Motor neuron (in vitro differentiated cells): ENCODE results near the gene RALGPS2. TPM values are rescaled to one million over a fixed set of nuclear protein-coding genes. Genes with fewer than 3 reads are reported as not detected.
A peak's percentile ranks its signal among the peaks of the same experiment; 100 is the strongest.
"Not testable (repeated sequence)": the region's sequence is repeated elsewhere in the genome, so short reads cannot be mapped to it uniquely, and the experiment has no call there.

Experiments
- ATAC-seq, 8 experiments: fragments of 200-7000 bp; cut with Tn5 transposase; replicated peaks in 6 of 8; 2 replicates each; pipeline ENCODE4 v1.8.0; 2021; ENCODE audit warnings: mild to moderate bottlenecking in 8 of 8, moderate library complexity in 8 of 8
- H3K27ac ChIP-seq, 2 donors: fragments of 250-450 bp; sonication (Bioruptor Pico); 2 replicates each; pipeline ENCODE4 v1.9.0; 2021; ENCODE audit warnings: antibody characterized with exemption in 2 of 2, mild to moderate bottlenecking in 2 of 2, moderate library complexity in 1 of 2
- H3K4me1 ChIP-seq, 2 donors: fragments of 250-450 bp; sonication (Bioruptor Pico); replicated peaks in 1 of 2; 2 replicates each; pipeline ENCODE4 v1.6.1; 2021; ENCODE audit warnings: antibody characterized with exemption in 2 of 2, mild to moderate bottlenecking in 2 of 2, moderate library complexity in 1 of 2
- H3K4me3 ChIP-seq, 5 donors: fragments of 250-450 bp; sonication (Bioruptor Pico); 2 replicates each; pipeline ENCODE4 v1.9.0; 2021; ENCODE audit warnings: antibody characterized with exemption in 5 of 5, mild to moderate bottlenecking in 5 of 5, moderate library complexity in 4 of 5
- WGBS, 10 experiments: fragments of 450-650 bp; shearing (Covaris generic); methylation state at CpG; one replicate each; pipeline ENCODE4 v1.0.0; 2022; 5-methylcytosine and 5-hydroxymethylcytosine counted together
- in situ Hi-C, 9 experiments: fragments of 400-800 bp; cut with MboI; loops; one replicate each; pipeline ENCODE4 v1.15.0; 2021; ENCODE audit warnings: low sequenced_read_pairs in 9 of 9, low pct_unique_long_range_greater_than_20kb in 2 of 9; ENCODE audit not compliant: unreplicated experiment in 9 of 9
- total RNA-seq, 8 experiments: library from RNA; unstranded; fragments of 300-600 nt; gene quantifications; 2 replicates each; pipeline versions ENCODE4 v1.2.3 to v1.2.4, GENCODE V29; 2022

RALGPS2 gene
- total RNA-seq, 8 experiments from 2014 or later, result 1.5 to 48.2 (median 23.5) TPM

- H3K4me3 ChIP-seq, result no peak overlapping the region
- H3K4me1 ChIP-seq, result no peaks in the 10 kb centered on the region
- 54 to 100% (median 92%) methylated on average over 1 to 6 of the region's 6 CpGs for WGBS, 10 experiments
- H3K27ac ChIP-seq, result no peak overlapping the region
- in situ Hi-C loops, result no loop called here
- no peak for ATAC-seq
Observed at GRCh38 chr1:178798232-178798861, 73.3 kb downstream of the RALGPS2 start.

- no peaks in the 10 kb centered on the region for H3K4me1 ChIP-seq
- no peak overlapping the region for H3K27ac ChIP-seq
- 67 to 100% (median 90%) methylated on average over 1 to 3 of the region's 3 CpGs; no CpG with 5 or more reads in 1 of the 10 experiments for WGBS, 10 experiments
- in situ Hi-C loops, result no loop called here
- no peak overlapping the region for H3K4me3 ChIP-seq
- no peak for ATAC-seq
Observed at GRCh38 chr1:178802873-178803272, 77.8 kb downstream of the RALGPS2 start.

- WGBS, 10 experiments, result 78 to 100% (median 98%) methylated on average over 3 to 9 of the region's 9 CpGs
- Histone ChIP-seq H3K27ac (no peak overlapping the region), H3K4me3 (no peak overlapping the region), H3K4me1 (no peaks in the 10 kb centered on the region)
- in situ Hi-C loops, result no loop called here
- no peak for ATAC-seq
Observed at GRCh38 chr1:178806665-178807300, 81.7 kb downstream of the RALGPS2 start.

- peak in 1 of 8 experiments; percentile 94 for ATAC-seq
- H3K27ac ChIP-seq, result no peak overlapping the region
- H3K4me3 ChIP-seq, result no peak overlapping the region
- 4 to 100% (median 88%) methylated on average over 1 to 3 of the region's 3 CpGs for WGBS, 10 experiments
- H3K4me1 ChIP-seq, result no peaks in the 10 kb centered on the region
- in situ Hi-C loops, result no loop called here
Observed at GRCh38 chr1:178808529-178808928, 83.5 kb downstream of the RALGPS2 start.

GRCh38 chr1:178810585-178810984 lies 85.5 kb downstream of the RALGPS2 start:
- Histone ChIP-seq H3K4me3 (no peak overlapping the region), H3K27ac (no peak overlapping the region), H3K4me1 (no peaks in the 10 kb centered on the region)
- in situ Hi-C loops, result no loop called here
- ATAC-seq, result no peak

DNA sequence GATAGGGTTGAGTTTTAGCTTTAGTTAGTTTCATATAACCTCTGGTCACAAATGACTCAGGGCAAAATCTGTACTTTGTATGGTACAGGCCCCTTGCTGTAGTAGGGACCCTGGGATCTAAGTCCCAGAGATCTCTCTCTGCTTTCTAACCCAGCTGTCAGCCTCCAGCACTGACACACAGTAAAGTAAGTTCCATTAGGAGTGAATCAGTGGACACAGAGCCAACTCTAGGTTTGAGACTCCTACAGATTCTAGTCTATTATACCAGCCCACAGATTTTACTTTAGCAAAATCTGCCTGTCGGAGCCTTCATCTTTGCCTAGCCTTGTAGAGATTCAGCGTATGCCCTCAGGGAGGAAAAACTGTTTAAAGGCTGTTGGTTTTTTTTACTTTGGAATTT lies 93.4 kb downstream of the RALGPS2 start:
- no peak overlapping the region for H3K4me3 ChIP-seq
- in situ Hi-C loops, result no loop called here
- ATAC-seq, result no peak
- WGBS, 10 experiments, result 66 to 100% (median 93%) methylated on average over 2 of the region's 2 CpGs; no CpG with 5 or more reads in 2 of the 10 experiments
- no peak overlapping the region for H3K27ac ChIP-seq
- no peaks in the 10 kb centered on the region for H3K4me1 ChIP-seq

- WGBS, 10 experiments, result 57 to 100% (median 88%) methylated on average over 1 to 4 of the region's 4 CpGs; no CpG with 5 or more reads in 1 of the 10 experiments
- H3K4me1 ChIP-seq, result no peaks in the 10 kb centered on the region
- no peak overlapping the region for H3K4me3 ChIP-seq
- H3K27ac ChIP-seq, result no peak overlapping the region
- ATAC-seq, result no peak
- in situ Hi-C loops, result no loop called here
Observed at GRCh38 chr1:178819123-178819522, 94.1 kb downstream of the RALGPS2 start.

DNA sequence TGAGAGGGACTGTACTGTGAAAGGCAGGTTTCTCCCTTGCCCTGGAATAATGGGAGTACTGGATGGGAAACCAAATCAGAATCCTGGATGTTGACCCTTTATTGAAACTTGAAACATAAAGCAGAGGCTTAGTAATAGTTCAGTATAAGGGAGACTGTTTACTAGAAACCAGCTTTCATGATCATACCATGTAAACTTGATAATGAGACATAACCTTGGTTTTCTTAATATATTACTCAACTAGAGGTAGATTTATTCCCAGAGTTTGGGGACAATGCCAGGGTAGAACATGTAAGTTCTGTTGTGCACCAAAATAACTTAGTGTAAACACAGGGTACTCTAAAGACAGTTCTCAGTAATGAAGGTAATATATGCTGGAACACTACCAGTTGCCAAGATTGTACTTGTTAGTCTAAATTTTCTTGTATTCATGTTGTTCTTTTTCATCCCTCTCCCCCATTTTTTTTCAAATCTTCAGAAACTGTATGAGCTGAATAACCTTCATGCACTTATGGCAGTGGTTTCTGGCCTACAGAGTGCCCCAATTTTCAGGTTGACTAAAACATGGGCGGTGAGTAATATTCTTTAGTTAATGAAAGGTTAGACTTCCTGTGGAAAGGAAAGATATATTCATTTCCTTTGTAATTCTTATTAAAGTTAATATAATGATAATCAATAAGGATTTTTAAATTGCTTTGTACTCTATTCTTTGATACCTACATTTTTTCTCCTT lies 96.3 kb downstream of the RALGPS2 start:
- no peak for ATAC-seq
- in situ Hi-C loops, result no loop called here

GRCh38 chr1:178825167-178825566 lies 100.1 kb downstream of the RALGPS2 start:
- Histone ChIP-seq H3K4me3 (no peak overlapping the region), H3K27ac (no peak overlapping the region), H3K4me1 (no peaks in the 10 kb centered on the region)
- ATAC-seq, result no peak
- 0 to 100% (median 86%) methylated on average over 1 to 2 of the region's 2 CpGs; no CpG with 5 or more reads in 1 of the 10 experiments for WGBS, 10 experiments
- in situ Hi-C loops, result no loop called here

More for the DNA sequence above, 96.3 kb downstream of the RALGPS2 start:
- Histone ChIP-seq H3K27ac (no peak overlapping the region), H3K4me3 (no peak overlapping the region), H3K4me1 (no peaks in the 10 kb centered on the region)
- WGBS, 10 experiments, result 17 to 100% (median 100%) methylated on average over 1 of the region's 1 CpG

DNA sequence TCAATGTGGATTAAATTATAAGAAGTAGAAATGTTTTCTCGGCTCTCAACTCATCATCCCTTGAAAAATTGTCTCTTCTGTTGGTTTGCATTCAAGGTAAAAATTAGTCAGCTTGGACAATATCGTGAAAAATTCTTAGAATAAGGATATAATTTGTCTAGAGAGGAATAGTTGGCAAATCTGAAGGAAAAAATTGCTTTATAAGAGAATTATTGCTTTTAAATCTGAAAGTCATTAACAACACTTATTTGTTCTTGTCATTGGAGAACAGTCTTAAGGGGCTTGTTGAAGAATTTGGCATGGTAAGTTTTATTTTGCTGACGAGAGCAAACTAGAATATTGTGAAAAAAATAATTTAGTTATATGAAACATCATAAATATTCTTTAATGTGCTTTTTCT lies 119.4 kb downstream of the RALGPS2 start:
- Histone ChIP-seq H3K4me3 (no peak overlapping the region), H3K27ac (no peak overlapping the region), H3K4me1 (no peaks in the 10 kb centered on the region)
- ATAC-seq, result no peak
- in situ Hi-C loops, result no loop called here
- WGBS, 10 experiments, result 0 to 100% (median 92%) methylated on average over 3 of the region's 3 CpGs; no CpG with 5 or more reads in 1 of the 10 experiments

GRCh38 chr1:178846306-178846705 lies 121.3 kb downstream of the RALGPS2 start:
- Histone ChIP-seq H3K27ac (no peak overlapping the region), H3K4me3 (no peak overlapping the region), H3K4me1 (no peaks in the 10 kb centered on the region)
- in situ Hi-C loops, result no loop called here
- ATAC-seq, result no peak

DNA sequence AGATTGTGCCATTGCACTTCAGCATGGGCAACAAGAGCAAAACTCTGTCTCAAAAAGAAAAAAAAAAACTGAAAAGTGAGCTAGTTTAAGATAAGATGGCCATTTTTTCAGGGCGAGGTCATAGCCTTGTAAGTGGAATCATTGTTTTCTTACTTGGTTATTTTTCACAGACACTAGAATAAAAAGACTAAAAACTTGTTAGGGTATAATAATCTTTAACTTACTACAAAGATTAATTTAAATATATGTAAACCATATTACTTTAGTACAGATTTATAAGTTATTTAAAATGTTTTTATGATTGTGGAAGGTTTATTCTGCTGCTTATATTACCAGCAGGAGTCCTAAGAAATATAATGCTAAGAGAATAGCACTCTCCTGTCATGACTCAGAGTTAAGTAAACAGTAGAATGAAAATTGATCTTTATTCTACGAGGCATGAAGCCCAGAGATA lies 122.4 kb downstream of the RALGPS2 start:
- WGBS, 10 experiments, result 28 to 100% (median 63%) methylated on average over 1 to 2 of the region's 2 CpGs; no CpG with 5 or more reads in 2 of the 10 experiments
- no peaks in the 10 kb centered on the region for H3K4me1 ChIP-seq
- H3K27ac ChIP-seq, result no peak overlapping the region
- in situ Hi-C loops, result no loop called here
- ATAC-seq, result no peak
- no peak overlapping the region for H3K4me3 ChIP-seq

DNA sequence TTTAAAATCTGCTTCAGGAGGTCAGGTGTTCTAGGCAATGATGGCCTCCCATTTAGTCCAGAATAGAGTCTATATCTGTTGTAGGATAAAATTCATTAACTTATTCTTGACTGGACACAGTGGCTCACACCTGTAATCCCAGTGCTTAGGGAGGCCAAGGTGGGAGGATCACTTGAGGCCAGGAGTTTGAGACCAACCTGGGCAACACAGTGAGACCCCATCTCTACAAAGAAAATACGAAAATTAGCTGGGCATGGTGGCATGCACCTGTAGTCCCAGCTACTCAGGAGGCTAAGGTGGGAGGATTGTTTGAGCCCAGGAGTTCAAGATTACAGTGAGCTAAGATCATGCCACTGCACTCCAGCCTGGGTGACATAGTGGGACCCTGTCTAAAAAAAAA lies 122.9 kb downstream of the RALGPS2 start:
- in situ Hi-C loops, H3K4me3 ChIP-seq, ATAC-seq, H3K27ac ChIP-seq, H3K4me1 ChIP-seq: not testable (repeated sequence)
- WGBS, 10 experiments, result 100% methylated on average over 1 of the region's 1 CpG; no CpG with 5 or more reads in 7 of the 10 experiments
